HG02981 (cell line): ENCODE results near the gene HOXB6.

ENCODE experiments used
- ATAC-seq: cut with Tn5 transposase; IDR thresholded peaks from one replicate; pipeline ENCODE4 v1.9.1; 2021; ENCODE audit warnings: mild to moderate bottlenecking, moderate library complexity; ENCODE audit not compliant: unreplicated experiment

Gene HOXB6

GRCh38 chr17:48636177-48637018 is 31.6 kb upstream of the HOXB6 start:
- no peak for ATAC-seq

GRCh38 chr17:48634493-48635208 is 29.9 kb upstream of the HOXB6 start:
- ATAC-seq = no peak

GRCh38 chr17:48633266-48633677 is 28.5 kb upstream of the HOXB6 start:
- ATAC-seq = no peak

DNA sequence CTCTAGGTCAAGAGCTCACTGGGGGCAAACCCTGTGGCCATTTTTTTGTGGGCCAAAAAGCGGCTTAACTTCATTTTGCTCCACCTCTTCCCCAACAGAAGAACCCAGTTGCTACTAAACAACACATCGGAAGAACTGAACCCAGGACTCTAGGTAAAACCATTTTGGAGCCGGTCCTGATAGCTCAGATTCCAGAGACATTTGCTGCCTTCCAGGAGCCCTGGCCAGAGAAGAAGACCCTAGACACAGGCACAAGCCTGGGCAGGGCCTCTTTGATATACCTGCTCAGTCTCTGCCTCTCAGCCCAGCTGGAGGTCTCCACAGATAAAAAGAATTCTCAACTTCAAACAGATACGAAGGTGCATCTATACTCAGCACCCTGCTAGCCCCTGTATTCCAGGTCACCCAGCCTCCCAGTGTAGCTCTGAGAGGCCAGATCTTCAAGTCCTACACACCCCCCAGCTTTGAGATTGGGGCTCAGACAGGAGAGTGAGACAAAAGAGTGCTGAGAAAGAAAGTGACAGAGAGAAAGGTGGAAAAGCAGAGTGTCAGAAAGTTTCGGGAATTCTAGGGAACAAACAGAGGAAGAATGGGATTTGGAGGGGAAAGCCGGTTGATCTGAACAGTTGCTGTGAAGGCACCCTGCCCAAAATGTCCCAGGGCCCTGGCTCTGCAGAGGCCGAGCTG is 27.9 kb upstream of the HOXB6 start:
- no peak for ATAC-seq

DNA sequence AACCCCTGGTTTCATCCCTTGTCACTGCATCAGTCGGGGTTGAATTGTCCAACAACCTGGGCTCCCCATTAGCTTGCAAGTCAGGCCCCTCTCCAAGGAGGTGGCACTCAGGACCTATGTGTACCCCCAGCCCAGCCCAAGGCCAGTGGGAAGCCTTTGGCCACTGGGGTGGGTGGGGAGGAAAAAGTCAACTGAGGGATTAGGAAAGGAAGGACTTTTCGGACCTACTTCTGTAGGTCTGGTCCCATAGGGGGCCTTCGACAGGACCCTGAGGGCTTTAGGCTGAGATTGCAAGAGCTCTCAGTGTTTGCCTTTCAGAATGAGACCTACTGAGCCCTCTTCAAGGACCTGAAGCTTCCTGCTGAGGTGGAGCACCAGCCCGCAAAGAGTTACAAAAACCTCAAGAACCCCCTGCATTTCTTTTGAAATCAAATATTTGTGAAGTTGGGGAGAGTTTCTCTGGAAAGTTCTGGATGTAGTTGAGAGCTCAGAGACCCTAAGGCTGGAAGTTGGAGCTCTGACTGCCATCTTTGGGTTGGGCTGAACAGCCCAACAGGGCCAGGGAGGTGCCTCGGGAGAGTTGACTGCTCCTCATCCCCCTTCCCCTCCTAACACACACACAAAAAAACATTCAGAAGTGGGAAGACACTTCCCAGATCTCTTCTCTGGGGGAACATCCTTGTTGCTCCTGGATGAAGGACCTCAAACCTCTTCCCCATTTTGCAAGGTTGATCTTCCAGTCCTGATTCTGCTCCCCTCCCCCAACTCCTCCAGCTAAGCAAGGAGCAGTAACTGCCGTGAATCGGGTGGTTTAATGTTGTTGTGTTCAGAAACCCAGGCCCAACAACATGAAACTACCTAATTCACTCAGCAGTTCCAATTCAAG is 27.1 kb upstream of the HOXB6 start:
- no peak for ATAC-seq

- no peak for ATAC-seq
These were observed 26.3 kb upstream of the HOXB6 start for GRCh38 chr17:48630925-48631692.

GRCh38 chr17:48630009-48630924 is 25.5 kb upstream of the HOXB6 start:
- no peak for ATAC-seq

DNA sequence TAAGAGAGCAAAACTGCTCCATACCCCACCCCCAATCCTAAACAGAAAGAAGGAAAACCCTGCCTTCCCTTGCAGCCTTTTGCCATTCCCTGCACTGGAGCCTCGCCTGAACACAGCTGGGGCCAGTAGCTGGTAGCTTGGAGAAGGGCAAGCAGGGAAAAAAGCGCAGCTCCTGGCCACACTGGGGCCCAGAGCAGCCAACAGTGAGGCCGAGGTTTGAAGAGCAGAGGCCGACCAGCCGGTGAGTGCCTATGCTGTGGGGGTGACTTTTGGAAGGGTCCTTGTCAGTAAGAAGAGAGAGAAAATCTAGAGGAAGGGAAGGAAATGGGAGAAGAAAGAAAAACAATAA is 24.6 kb upstream of the HOXB6 start:
- ATAC-seq = no peak

GRCh38 chr17:48628649-48629410 is 24.0 kb upstream of the HOXB6 start:
- ATAC-seq = no peak

DNA sequence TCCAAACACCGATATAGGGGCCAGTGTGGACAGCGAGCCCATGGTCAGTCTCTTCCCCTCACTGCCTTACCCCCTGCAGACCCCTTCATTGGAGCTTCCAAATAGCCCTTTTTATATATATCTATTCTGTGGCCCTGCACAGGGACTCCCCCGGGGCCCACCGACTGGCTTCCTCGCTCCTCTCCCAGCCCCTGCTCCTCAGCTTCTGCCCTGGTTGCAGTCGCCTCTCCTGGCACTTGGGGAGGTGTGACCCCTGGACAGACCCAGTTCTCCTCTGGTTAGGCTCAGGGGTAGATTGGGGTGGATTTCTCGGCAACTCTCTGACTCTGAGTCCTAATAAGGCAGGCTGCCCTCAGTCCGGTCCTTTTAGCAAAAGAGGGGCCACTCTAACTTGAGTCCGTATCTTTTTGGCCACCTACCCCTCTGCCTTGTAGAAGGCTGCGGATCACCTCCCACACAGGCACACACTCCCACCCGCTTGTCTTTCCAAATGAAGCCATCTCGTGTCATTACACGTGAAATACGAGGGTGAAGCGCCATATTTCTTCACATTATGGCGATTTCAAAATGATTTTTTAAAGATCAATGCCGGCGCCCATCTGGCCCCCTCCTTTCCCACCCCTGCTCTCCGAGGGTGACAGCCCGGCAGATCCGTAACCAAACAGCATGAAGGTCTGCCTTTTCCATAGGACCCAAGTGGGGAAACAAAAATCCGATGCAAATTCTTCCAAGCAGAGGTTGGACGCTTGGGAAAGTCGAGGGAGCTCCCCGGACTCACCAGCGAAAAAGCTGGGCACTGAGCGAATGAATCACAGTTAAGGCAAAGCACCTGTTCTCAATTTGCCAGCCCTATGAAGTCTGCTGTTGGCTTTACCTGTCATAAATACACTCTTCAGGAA is 23.1 kb upstream of the HOXB6 start:
- no peak for ATAC-seq

- no peak for ATAC-seq
These were observed 22.4 kb upstream of the HOXB6 start for GRCh38 chr17:48627118-48627597.

GRCh38 chr17:48626245-48627117 is 21.7 kb upstream of the HOXB6 start, which contains the start of gene HOXB9:
HOXB9 (minus strand) TSS chr17:48626358; CDS start chr17:48626269, 89 bp downstream.
- ATAC-seq = no peak

DNA sequence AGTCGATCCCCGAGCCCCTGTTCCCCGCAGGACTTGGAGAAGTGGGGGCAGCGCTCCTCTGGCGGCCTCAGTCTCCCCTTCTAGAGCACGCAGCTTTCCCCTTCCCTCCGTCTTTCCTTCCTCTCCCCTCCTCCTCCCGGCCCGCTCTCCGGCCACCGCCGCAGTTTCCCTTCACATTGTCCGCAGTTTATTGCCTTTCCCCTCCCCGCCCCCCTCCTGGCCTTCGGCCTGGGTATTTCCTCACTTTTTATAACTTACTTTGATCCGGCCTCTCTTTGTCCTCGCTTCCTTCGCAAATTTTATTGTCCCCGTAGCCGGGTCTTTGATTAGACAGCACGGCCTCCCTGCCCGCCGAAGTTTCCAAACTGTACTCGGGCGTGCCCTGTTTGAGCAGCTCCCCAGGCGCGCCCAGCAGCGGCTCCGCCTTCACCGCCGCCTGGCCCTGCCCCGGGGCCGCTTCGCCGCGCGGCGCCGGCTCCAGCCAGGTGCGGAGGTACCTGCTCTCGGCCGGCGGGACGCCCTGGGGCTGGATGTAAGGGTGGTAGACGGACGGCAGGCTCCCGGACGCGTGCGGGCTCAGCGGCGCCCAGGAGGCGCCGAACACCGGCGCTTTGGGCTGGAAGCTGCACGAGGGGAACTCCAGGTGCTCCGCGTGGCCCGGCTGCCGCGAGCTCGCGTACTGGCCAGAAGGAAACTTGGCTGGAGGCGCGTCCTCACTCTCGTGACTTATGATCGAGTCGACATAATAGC is 20.9 kb upstream of the HOXB6 start:
- ATAC-seq = no peak

- ATAC-seq = no peak
These were observed 20.0 kb upstream of the HOXB6 start for GRCh38 chr17:48624544-48625494.
